Middle frontal gyrus (tissue), 1 donor: ENCODE measurements around the gene LIN37.

ENCODE experiments used
- DNase-seq: peaks from one replicate; pipeline ENCODE4 v3.0.0-alpha.2; 2015; ENCODE audit warnings: low spot score; ENCODE audit errors: extremely low spot score

LIN37 gene

GRCh38 chr19:35734889-35735288 lies 13.5 kb upstream of the LIN37 start:
- DNase-seq, result no peak

GRCh38 chr19:35736913-35737886 lies 11.2 kb upstream of the LIN37 start:
- no peak for DNase-seq

GRCh38 chr19:35738021-35738886 lies 10.1 kb upstream of the LIN37 start:
- no peak for DNase-seq

GRCh38 chr19:35738887-35739229 lies 9.5 kb upstream of the LIN37 start:
- no peak for DNase-seq

- DNase-seq, result no peak
Observed at GRCh38 chr19:35739275-35740107, 8.9 kb upstream of the LIN37 start.

GRCh38 chr19:35740108-35740422 lies 8.3 kb upstream of the LIN37 start:
- no peak for DNase-seq

GRCh38 chr19:35740423-35741202 lies 7.8 kb upstream of the LIN37 start:
- peak; percentile 93 for DNase-seq

- DNase-seq, result no peak
Observed at GRCh38 chr19:35741203-35741515, 7.2 kb upstream of the LIN37 start.

GRCh38 chr19:35742121-35742724 lies 6.2 kb upstream of the LIN37 start, which contains the start of gene IGFLR1:
TSS of gene IGFLR1 (minus strand) at chr19:35742452. CDS start at chr19:35741180, 1,272 bp downstream.
- DNase-seq, result no peak

- no peak for DNase-seq
Observed at GRCh38 chr19:35743640-35744429, 4.5 kb upstream of the LIN37 start.

GRCh38 chr19:35744430-35745327 lies 3.7 kb upstream of the LIN37 start:
- peak; percentile 90 for DNase-seq

GRCh38 chr19:35745328-35746086 lies 2.9 kb upstream of the LIN37 start, which contains the start of the genes PSENEN and U2AF1L4:
TSS of gene PSENEN (plus strand) at chr19:35745651. CDS start at chr19:35745931, 280 bp downstream.
TSS of gene U2AF1L4 (minus strand) at chr19:35745418. CDS start at chr19:35745391, 27 bp downstream.
- peak; percentile 99 for DNase-seq

- DNase-seq, result no peak
Observed at GRCh38 chr19:35746087-35746462, 2.3 kb upstream of the LIN37 start.

- no peak for DNase-seq
Observed at GRCh38 chr19:35746531-35746930, 1.8 kb upstream of the LIN37 start.

GRCh38 chr19:35750167-35750566 lies 1.8 kb downstream of the LIN37 start:
- DNase-seq, result no peak

GRCh38 chr19:35751839-35752745 lies 3.7 kb downstream of the LIN37 start:
- no peak for DNase-seq
